Mesendoderm (in vitro differentiated cells): ENCODE data around the gene FMNL2.

Experiments used
- DNase-seq: peaks from one replicate; pipeline ENCODE4 v3.0.0; 2013
- H2AK5ac ChIP-seq: 2 replicates; pipeline ENCODE4 v1.6.1; 2013; ENCODE audit warnings: low read length, inconsistent platforms
- H2BK120ac ChIP-seq: 2 replicates; pipeline ENCODE4 v1.6.1; 2013; ENCODE audit warnings: low read depth, mild to moderate bottlenecking, low read length, moderate library complexity, mixed read lengths
- H2BK15ac ChIP-seq: replicated peaks from 2 replicates; pipeline ENCODE4 v1.6.1; 2013; ENCODE audit warnings: low read depth, mild to moderate bottlenecking, moderate library complexity
- H2BK5ac ChIP-seq: 2 replicates; pipeline ENCODE4 v1.6.1; 2013; ENCODE audit warnings: low read length, inconsistent platforms
- H3K18ac ChIP-seq: 2 replicates; pipeline ENCODE4 v1.6.1; 2013; ENCODE audit warnings: mild to moderate bottlenecking, low read length, mixed read lengths
- H3K23ac ChIP-seq: one replicate; pipeline ENCODE4 v1.6.1; 2013; ENCODE audit warnings: low read length
- H3K27ac ChIP-seq: 2 replicates; pipeline ENCODE4 v1.5.1; 2013; ENCODE audit warnings: low read depth, mild to moderate bottlenecking, inconsistent platforms, low read length, moderate library complexity
- H3K27me3 ChIP-seq: 2 replicates; pipeline ENCODE4 v1.6.1; 2013; ENCODE audit warnings: low read length, control low read depth, mild to moderate bottlenecking, inconsistent platforms; ENCODE audit not compliant: insufficient read depth, poor library complexity
- H3K36me3 ChIP-seq: 2 replicates; pipeline ENCODE4 v1.6.1; 2013; ENCODE audit warnings: low read length, inconsistent platforms; ENCODE audit not compliant: control insufficient read depth, insufficient read depth
- H3K4ac ChIP-seq: one replicate; pipeline ENCODE4 v1.6.1; 2013; ENCODE audit warnings: low read depth, mild to moderate bottlenecking, low read length, moderate library complexity
- H3K4me1 ChIP-seq: 2 replicates; pipeline ENCODE4 v1.6.1; 2013; ENCODE audit warnings: low read depth, low read length, inconsistent platforms; ENCODE audit not compliant: control insufficient read depth
- H3K4me2 ChIP-seq: 2 replicates; pipeline ENCODE4 v1.6.1; 2013; ENCODE audit warnings: low read length
- H3K4me3 ChIP-seq: 2 replicates; pipeline ENCODE4 v1.5.1; 2013; ENCODE audit warnings: mild to moderate bottlenecking, low read length
- H3K56ac ChIP-seq: one replicate; pipeline ENCODE4 v1.6.1; 2013; ENCODE audit warnings: low read length
- H3K79me1 ChIP-seq: 2 replicates; pipeline ENCODE4 v1.6.1; 2013; ENCODE audit warnings: low read length, inconsistent platforms
- H3K79me2 ChIP-seq: 2 replicates; pipeline ENCODE4 v1.6.1; 2013; ENCODE audit warnings: mild to moderate bottlenecking, low read length; ENCODE audit not compliant: control insufficient read depth, insufficient read depth
- H3K9ac ChIP-seq: 2 replicates; pipeline ENCODE4 v1.6.1; 2013; ENCODE audit warnings: low read length, inconsistent platforms
- H4K5ac ChIP-seq: one replicate; pipeline ENCODE4 v1.6.1; 2013; ENCODE audit warnings: low read length
- H4K8ac ChIP-seq: one replicate; pipeline ENCODE4 v1.6.1; 2013; ENCODE audit warnings: low read depth, mild to moderate bottlenecking, control low read depth, low read length, moderate library complexity
- WGBS: extraction: QIAGEN DNeasy Blood & Tissue Kit; methylation state at CpG from one replicate; pipeline ENCODE4 v1.1.7; 2013; ENCODE audit warnings: low lambda C conversion rate, missing lambda C conversion rate; ENCODE audit not compliant: insufficient coverage; ENCODE audit errors: extremely low coverage; 5-methylcytosine and 5-hydroxymethylcytosine counted together

FMNL2 gene

GRCh38 chr2:152508446-152508845, 173.5 kb downstream of the FMNL2 start:
- Histone ChIP-seq H3K36me3 (no peaks in the 10 kb centered on the region), H2BK5ac (no peak overlapping the region), H3K27ac (no peak overlapping the region), H3K79me1 (peaks cover 5% of the 10 kb centered on the region), H3K4me1 (no peaks in the 10 kb centered on the region), H3K4me3 (no peak overlapping the region), H3K4ac (no peak overlapping the region), H3K23ac (no peak overlapping the region), H3K4me2 (no peak overlapping the region), H3K56ac (no peak overlapping the region), H4K8ac (no peak overlapping the region), H3K27me3 (no peaks in the 10 kb centered on the region), H2BK120ac (no peak overlapping the region), H4K5ac (no peak overlapping the region), H3K79me2 (peaks cover 3% of the 10 kb centered on the region), H2AK5ac (no peak overlapping the region), H2BK15ac (no peak overlapping the region), H3K9ac (no peak overlapping the region), H3K18ac (no peak overlapping the region)
- no peak for DNase-seq
- WGBS = no CpG with 5 or more reads among the region's 4 CpGs

DNA sequence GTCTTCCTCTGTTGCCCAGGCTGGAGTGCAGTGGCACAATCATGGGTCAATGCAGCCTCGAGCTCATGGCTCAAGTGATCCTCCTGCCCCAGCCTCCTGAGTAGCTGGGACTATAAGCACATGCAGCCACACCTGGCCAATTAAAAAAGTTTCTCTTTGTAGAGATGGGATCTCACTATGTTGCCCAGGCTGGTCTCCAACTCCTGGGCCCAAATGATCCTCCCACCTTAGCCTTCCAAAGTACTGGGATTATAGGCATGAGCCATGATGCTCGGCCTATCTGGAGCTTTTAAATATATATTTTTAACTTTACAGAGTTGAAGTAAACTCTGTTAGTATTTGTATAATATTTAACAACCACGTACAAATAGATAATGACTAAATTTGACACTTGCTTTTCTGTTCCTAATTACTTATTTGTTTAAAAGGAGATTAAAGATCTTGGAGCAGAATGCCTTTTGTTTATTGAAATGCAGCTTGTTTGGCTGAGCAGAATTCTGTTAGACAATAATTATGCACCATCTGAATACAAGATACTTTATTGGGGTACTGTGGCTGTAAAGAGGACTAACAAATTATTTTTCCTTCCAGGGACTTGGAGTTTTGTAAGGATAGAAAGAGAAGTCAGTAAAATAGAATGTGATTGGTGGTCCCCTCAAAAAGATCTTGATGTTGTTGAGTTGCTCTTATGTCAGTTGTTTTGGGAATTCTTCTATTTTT, 175.0 kb downstream of the FMNL2 start:
- no peaks in the 10 kb centered on the region for H3K4me1 ChIP-seq

GRCh38 chr2:152510621-152511020, 175.6 kb downstream of the FMNL2 start:
- H3K27me3 ChIP-seq = no peaks in the 10 kb centered on the region
- peaks cover 7% of the 10 kb centered on the region for H3K79me2 ChIP-seq
- H3K27ac ChIP-seq = no peak overlapping the region
- no peak overlapping the region for H4K5ac ChIP-seq
- no peaks in the 10 kb centered on the region for H3K36me3 ChIP-seq
- H3K18ac ChIP-seq = no peak overlapping the region
- no CpG with 5 or more reads among the region's 5 CpGs for WGBS
- no peak overlapping the region for H3K4ac ChIP-seq
- no peak for DNase-seq
- H3K79me1 ChIP-seq = peaks cover 9% of the 10 kb centered on the region
- H3K4me3 ChIP-seq = no peak overlapping the region
- no peak overlapping the region for H3K23ac ChIP-seq
- no peak overlapping the region for H2BK5ac ChIP-seq
- no peak overlapping the region for H4K8ac ChIP-seq
- H3K9ac ChIP-seq = no peak overlapping the region
- no peak overlapping the region for H2AK5ac ChIP-seq
- H3K4me1 ChIP-seq = no peaks in the 10 kb centered on the region
- H2BK15ac ChIP-seq = no peak overlapping the region
- no peak overlapping the region for H2BK120ac ChIP-seq
- H3K56ac ChIP-seq = no peak overlapping the region
- H3K4me2 ChIP-seq = no peak overlapping the region

More for the DNA sequence above, 175.0 kb downstream of the FMNL2 start:
- DNase-seq = no peak
- Histone ChIP-seq H4K8ac (no peak overlapping the region), H3K56ac (no peak overlapping the region), H2BK120ac (no peak overlapping the region), H3K4ac (no peak overlapping the region), H3K18ac (no peak overlapping the region), H3K4me3 (no peak overlapping the region), H3K27me3 (no peaks in the 10 kb centered on the region), H2BK15ac (no peak overlapping the region), H2BK5ac (no peak overlapping the region), H3K36me3 (no peaks in the 10 kb centered on the region), H2AK5ac (no peak overlapping the region), H3K4me2 (no peak overlapping the region), H3K27ac (no peak overlapping the region), H3K79me1 (peaks cover 8% of the 10 kb centered on the region), H3K9ac (no peak overlapping the region), H3K23ac (no peak overlapping the region), H3K79me2 (peaks cover 5% of the 10 kb centered on the region), H4K5ac (no peak overlapping the region)
- no CpG with 5 or more reads among the region's 3 CpGs for WGBS

DNA sequence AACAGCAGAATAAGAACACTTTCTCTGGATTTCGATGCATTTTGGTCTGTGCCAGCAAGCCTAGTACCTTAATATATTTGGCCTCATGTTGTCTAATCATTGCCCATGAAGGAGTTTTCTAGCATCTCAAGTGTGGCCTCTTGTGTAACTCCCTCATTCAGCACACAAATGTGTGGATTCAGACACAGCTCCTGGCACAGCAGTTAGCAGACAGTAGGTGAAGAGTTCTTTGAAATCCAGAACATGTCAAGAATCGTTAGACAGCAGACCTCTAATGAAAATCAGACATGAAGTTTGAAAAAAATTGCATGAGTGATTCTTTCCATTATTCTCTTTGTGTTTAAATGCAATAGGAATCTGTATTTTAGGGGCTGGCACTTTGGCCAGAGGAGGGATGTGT, 177.0 kb downstream of the FMNL2 start:
- peaks cover 10% of the 10 kb centered on the region for H3K79me1 ChIP-seq
- H3K9ac ChIP-seq = no peak overlapping the region
- H3K79me2 ChIP-seq = peaks cover 7% of the 10 kb centered on the region
- H3K36me3 ChIP-seq = no peaks in the 10 kb centered on the region
- no peak overlapping the region for H3K4ac ChIP-seq
- H3K18ac ChIP-seq = no peak overlapping the region
- no peak overlapping the region for H2BK15ac ChIP-seq
- no peak overlapping the region for H3K27ac ChIP-seq
- WGBS = no CpG with 5 or more reads among the region's 2 CpGs
- H2AK5ac ChIP-seq = no peak overlapping the region
- H2BK5ac ChIP-seq = no peak overlapping the region
- no peak overlapping the region for H3K4me2 ChIP-seq
- H3K56ac ChIP-seq = no peak overlapping the region
- H3K4me3 ChIP-seq = no peak overlapping the region
- no peak overlapping the region for H4K8ac ChIP-seq
- H3K23ac ChIP-seq = no peak overlapping the region
- H4K5ac ChIP-seq = no peak overlapping the region
- H2BK120ac ChIP-seq = no peak overlapping the region
- H3K4me1 ChIP-seq = no peaks in the 10 kb centered on the region
- no peaks in the 10 kb centered on the region for H3K27me3 ChIP-seq
- no peak for DNase-seq

DNA sequence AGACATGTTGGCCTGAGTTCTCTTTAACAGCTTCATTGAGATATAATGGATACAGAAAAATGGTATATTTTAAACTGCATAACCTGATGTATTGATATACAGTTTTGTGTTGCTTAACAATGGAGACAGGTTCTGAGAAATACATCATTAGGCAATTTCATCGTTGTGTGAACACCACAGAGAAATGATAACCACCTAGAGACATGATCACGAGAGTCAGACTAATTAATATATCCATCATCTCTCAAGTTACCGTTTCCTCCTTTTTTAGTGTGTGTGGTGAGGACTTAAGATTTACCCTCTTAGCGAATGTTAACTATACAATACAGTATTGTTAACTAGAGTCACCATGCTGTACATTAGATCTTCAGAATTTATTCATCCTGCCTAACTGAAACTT, 178.1 kb downstream of the FMNL2 start:
- Histone ChIP-seq H4K8ac (no peak overlapping the region), H2AK5ac (no peak overlapping the region), H3K4ac (no peak overlapping the region), H2BK120ac (no peak overlapping the region), H3K56ac (no peak overlapping the region), H3K4me1 (no peaks in the 10 kb centered on the region), H3K79me2 (peaks cover 8% of the 10 kb centered on the region), H4K5ac (no peak overlapping the region), H3K23ac (no peak overlapping the region), H3K4me2 (no peak overlapping the region), H3K79me1 (peaks cover 13% of the 10 kb centered on the region), H3K18ac (no peak overlapping the region), H2BK15ac (no peak overlapping the region), H3K9ac (no peak overlapping the region), H3K36me3 (no peaks in the 10 kb centered on the region), H3K27me3 (no peaks in the 10 kb centered on the region), H3K27ac (no peak overlapping the region), H3K4me3 (no peak overlapping the region), H2BK5ac (no peak overlapping the region)
- whole genome bisulfite sequencing = no CpG with 5 or more reads among the region's 4 CpGs
- no peak for DNase-seq

GRCh38 chr2:152513681-152514080, 178.7 kb downstream of the FMNL2 start:
- Histone ChIP-seq H3K36me3 (no peaks in the 10 kb centered on the region), H3K27ac (no peak overlapping the region), H3K18ac (no peak overlapping the region), H3K56ac (no peak overlapping the region), H2BK120ac (no peak overlapping the region), H3K4me3 (no peak overlapping the region), H3K9ac (no peak overlapping the region), H3K4ac (no peak overlapping the region), H3K79me2 (peaks cover 8% of the 10 kb centered on the region), H2BK15ac (no peak overlapping the region), H3K79me1 (peaks cover 13% of the 10 kb centered on the region), H3K23ac (no peak overlapping the region), H4K8ac (no peak overlapping the region), H3K4me2 (no peak overlapping the region), H3K4me1 (no peaks in the 10 kb centered on the region), H2BK5ac (no peak overlapping the region), H3K27me3 (no peaks in the 10 kb centered on the region), H2AK5ac (no peak overlapping the region), H4K5ac (no peak overlapping the region)
- WGBS = no CpG with 5 or more reads among the region's 2 CpGs
- DNase-seq = no peak
